IPS-18a (cell line): ENCODE results near the gene CNIH3.

Experiments used
- H3K27ac ChIP-seq: one replicate; pipeline ENCODE4 v1.5.1; 2013; ENCODE audit warnings: low read length
- H3K27me3 ChIP-seq: one replicate; pipeline ENCODE4 v1.6.1; 2013; ENCODE audit warnings: mild to moderate bottlenecking, low read length; ENCODE audit not compliant: control insufficient read depth, insufficient read depth
- H3K36me3 ChIP-seq: one replicate; pipeline ENCODE4 v1.6.1; 2013; ENCODE audit warnings: low read depth, low read length; ENCODE audit not compliant: control insufficient read depth
- H3K4me1 ChIP-seq: one replicate; pipeline ENCODE4 v1.6.1; 2013; ENCODE audit warnings: low read depth, low read length; ENCODE audit not compliant: control insufficient read depth
- H3K4me3 ChIP-seq: one replicate; pipeline ENCODE4 v1.5.1; 2013; ENCODE audit warnings: low read length
- H3K9ac ChIP-seq: one replicate; pipeline ENCODE4 v1.6.1; 2013; ENCODE audit warnings: mild to moderate bottlenecking, low read length, moderate library complexity
- H3K9me3 ChIP-seq: one replicate; pipeline ENCODE4 v1.6.1; 2013; ENCODE audit warnings: low read depth, low read length; ENCODE audit not compliant: control insufficient read depth

The CNIH3 gene

GRCh38 chr1:224739303-224739996 lies 123.3 kb downstream of the CNIH3 start:
- Histone ChIP-seq H3K27ac (no peak overlapping the region), H3K9me3 (no peaks in the 10 kb centered on the region), H3K4me3 (no peak overlapping the region), H3K36me3 (no peaks in the 10 kb centered on the region), H3K9ac (no peak overlapping the region), H3K4me1 (peaks cover 30% of the 10 kb centered on the region), H3K27me3 (peaks cover 13% of the 10 kb centered on the region)

DNA sequence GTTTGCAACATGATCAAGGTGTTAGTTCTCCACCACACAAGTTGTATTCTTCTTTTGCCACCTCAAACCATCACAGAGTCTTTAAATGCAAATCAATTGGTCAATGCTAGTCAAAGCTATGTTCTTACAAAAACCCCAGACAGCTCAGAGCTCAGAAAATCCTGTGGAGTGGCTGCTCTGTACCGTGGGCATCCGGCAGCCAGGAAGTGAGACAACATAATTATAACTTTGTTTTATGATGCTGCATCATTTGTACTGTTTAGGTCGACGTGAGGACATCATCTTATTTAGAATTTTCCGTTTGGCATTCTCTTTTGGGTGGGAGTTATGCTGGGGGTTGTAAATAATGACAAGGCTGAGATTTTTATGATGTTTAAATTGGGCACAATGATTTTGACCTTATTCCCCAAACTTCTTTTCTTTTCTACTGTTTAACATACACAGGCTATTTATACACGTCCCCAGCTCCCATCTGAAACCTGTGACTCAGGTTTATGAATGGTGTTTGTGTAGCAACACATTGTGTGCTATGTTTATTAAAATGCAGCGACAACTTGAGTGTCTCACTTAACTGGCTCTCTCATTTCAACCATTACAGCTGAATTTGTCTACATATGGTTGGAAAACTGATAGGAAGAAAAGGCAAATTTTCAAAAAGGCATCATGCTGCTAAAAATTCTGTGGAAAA lies 124.0 kb downstream of the CNIH3 start:
- no peaks in the 10 kb centered on the region for H3K9me3 ChIP-seq
- H3K4me1 ChIP-seq, result peaks cover 30% of the 10 kb centered on the region
- H3K27ac ChIP-seq, result no peak overlapping the region
- H3K36me3 ChIP-seq, result no peaks in the 10 kb centered on the region
- peaks cover 13% of the 10 kb centered on the region for H3K27me3 ChIP-seq
- no peak overlapping the region for H3K9ac ChIP-seq
- H3K4me3 ChIP-seq, result no peak overlapping the region

GRCh38 chr1:224740685-224741052 lies 124.6 kb downstream of the CNIH3 start:
- H3K27me3 ChIP-seq, result peaks cover 13% of the 10 kb centered on the region
- no peak overlapping the region for H3K27ac ChIP-seq
- no peak overlapping the region for H3K9ac ChIP-seq
- no peak overlapping the region for H3K4me3 ChIP-seq
- H3K9me3 ChIP-seq, result no peaks in the 10 kb centered on the region
- no peaks in the 10 kb centered on the region for H3K36me3 ChIP-seq
- H3K4me1 ChIP-seq, result peaks cover 30% of the 10 kb centered on the region

GRCh38 chr1:224742349-224742748 lies 126.2 kb downstream of the CNIH3 start:
- no peaks in the 10 kb centered on the region for H3K36me3 ChIP-seq
- H3K9ac ChIP-seq, result no peak overlapping the region
- H3K27me3 ChIP-seq, result peaks cover 10% of the 10 kb centered on the region
- H3K9me3 ChIP-seq, result no peaks in the 10 kb centered on the region
- no peak overlapping the region for H3K4me3 ChIP-seq
- peaks cover 20% of the 10 kb centered on the region for H3K4me1 ChIP-seq
- H3K27ac ChIP-seq, result no peak overlapping the region

- Histone ChIP-seq H3K27me3 (no peaks in the 10 kb centered on the region), H3K27ac (no peak overlapping the region), H3K4me3 (no peak overlapping the region), H3K9me3 (no peaks in the 10 kb centered on the region), H3K9ac (no peak overlapping the region), H3K4me1 (peaks cover 7% of the 10 kb centered on the region), H3K36me3 (no peaks in the 10 kb centered on the region)
These were observed 127.6 kb downstream of the CNIH3 start for GRCh38 chr1:224743608-224744164.

- no peaks in the 10 kb centered on the region for H3K9me3 ChIP-seq
- H3K9ac ChIP-seq, result no peak overlapping the region
- no peak overlapping the region for H3K27ac ChIP-seq
- H3K36me3 ChIP-seq, result no peaks in the 10 kb centered on the region
- H3K4me3 ChIP-seq, result no peak overlapping the region
- H3K4me1 ChIP-seq, result peaks cover 4% of the 10 kb centered on the region
- H3K27me3 ChIP-seq, result no peaks in the 10 kb centered on the region
These were observed 128.4 kb downstream of the CNIH3 start for GRCh38 chr1:224744521-224744920.

- Histone ChIP-seq H3K36me3 (no peaks in the 10 kb centered on the region), H3K27me3 (no peaks in the 10 kb centered on the region), H3K4me3 (no peak overlapping the region), H3K9me3 (no peaks in the 10 kb centered on the region), H3K27ac (no peak overlapping the region), H3K4me1 (no peaks in the 10 kb centered on the region), H3K9ac (no peak overlapping the region)
These were observed 129.3 kb downstream of the CNIH3 start for GRCh38 chr1:224745394-224745793.

DNA sequence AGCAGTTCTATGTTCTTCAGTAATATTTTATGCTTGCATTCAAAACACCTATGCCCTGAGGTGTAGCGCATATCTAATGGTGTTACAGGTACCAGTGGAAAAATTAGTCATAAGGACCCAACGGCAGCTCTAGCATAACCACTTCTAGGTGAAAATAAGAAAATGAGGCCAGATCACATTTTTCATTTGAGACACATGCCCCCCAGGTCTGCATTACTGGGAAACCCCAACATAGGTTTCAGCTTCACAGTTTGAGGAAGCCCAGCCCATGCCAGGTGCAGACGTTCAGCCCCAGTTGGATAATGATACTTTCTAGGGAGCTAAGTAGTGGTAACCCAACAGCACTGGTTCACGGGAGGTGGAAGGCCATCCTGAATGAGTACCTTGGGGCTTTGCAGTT lies 129.8 kb downstream of the CNIH3 start:
- no peaks in the 10 kb centered on the region for H3K27me3 ChIP-seq
- H3K4me1 ChIP-seq, result no peaks in the 10 kb centered on the region
- no peak overlapping the region for H3K9ac ChIP-seq
- H3K9me3 ChIP-seq, result no peaks in the 10 kb centered on the region
- H3K36me3 ChIP-seq, result no peaks in the 10 kb centered on the region
- no peak overlapping the region for H3K4me3 ChIP-seq
- no peak overlapping the region for H3K27ac ChIP-seq

DNA sequence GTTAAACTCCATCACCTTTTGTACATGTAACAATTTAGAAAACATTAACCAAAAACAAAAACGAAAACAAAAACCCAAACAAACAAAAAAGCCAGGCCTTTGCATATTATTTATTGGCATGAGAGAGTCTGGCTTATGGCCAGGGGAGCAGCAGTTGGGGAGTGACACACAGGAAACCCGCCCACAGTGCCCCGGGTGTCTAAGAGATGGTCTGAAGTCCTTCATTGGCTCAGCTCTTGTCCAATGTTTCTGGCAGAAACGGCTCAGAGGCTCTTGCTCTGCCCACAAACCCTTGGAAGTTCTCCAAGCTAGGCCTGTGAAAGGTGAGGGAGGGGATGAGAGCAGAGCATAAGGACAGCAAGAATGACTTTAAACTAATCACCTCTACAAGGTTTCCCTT lies 131.5 kb downstream of the CNIH3 start:
- Histone ChIP-seq H3K9ac (no peak overlapping the region), H3K4me1 (no peaks in the 10 kb centered on the region), H3K36me3 (no peaks in the 10 kb centered on the region), H3K27me3 (no peaks in the 10 kb centered on the region), H3K4me3 (no peak overlapping the region), H3K9me3 (no peaks in the 10 kb centered on the region), H3K27ac (no peak overlapping the region)

- Histone ChIP-seq H3K4me3 (no peak overlapping the region), H3K27ac (no peak overlapping the region), H3K4me1 (peaks cover 5% of the 10 kb centered on the region)
These were observed 133.8 kb downstream of the CNIH3 start for GRCh38 chr1:224749916-224750315.

GRCh38 chr1:224751624-224752311 lies 135.7 kb downstream of the CNIH3 start:
- peaks cover 5% of the 10 kb centered on the region for H3K4me1 ChIP-seq
- no peaks in the 10 kb centered on the region for H3K9me3 ChIP-seq
- no peak overlapping the region for H3K9ac ChIP-seq
- H3K36me3 ChIP-seq, result no peaks in the 10 kb centered on the region
- H3K4me3 ChIP-seq, result no peak overlapping the region
- H3K27ac ChIP-seq, result no peak overlapping the region
- H3K27me3 ChIP-seq, result no peaks in the 10 kb centered on the region

More at GRCh38 chr1:224749916-224750315, 133.8 kb downstream of the CNIH3 start:
- H3K27me3 ChIP-seq, result no peaks in the 10 kb centered on the region
- H3K9me3 ChIP-seq, result no peaks in the 10 kb centered on the region
- no peaks in the 10 kb centered on the region for H3K36me3 ChIP-seq
- H3K9ac ChIP-seq, result no peak overlapping the region
